ENCODE data around the gene RFX2.
"Not testable (repeated sequence)": the region's sequence is repeated elsewhere in the genome, so short reads cannot be mapped to it uniquely, and the experiment has no call there.

RFX2 gene

DNA sequence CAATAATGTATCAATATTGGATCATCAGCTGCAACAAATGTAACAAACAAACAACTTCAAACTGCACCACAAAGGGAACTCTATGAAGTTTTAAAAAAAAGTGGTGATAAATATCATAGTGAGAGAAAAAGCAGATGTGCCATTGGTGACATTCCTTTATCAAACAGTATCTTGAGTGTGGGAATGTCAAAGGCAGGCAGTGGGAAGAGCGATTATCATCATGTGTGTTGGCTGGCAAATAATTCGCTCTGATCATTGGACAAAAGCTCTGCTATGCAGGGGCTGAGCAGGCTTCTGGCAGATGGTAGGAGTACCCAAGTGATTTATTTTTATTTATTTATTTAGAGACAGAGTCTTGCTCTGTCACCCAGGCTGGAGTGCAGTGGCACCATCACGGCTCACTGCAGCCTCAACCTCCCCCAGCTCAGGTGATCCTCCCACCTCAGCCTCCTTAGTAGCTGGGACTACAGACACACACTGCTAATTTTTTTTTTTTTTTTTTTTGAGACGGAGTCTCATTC is 76.5 kb downstream of the RFX2 start:
- DNase-seq, result no peak

DNA sequence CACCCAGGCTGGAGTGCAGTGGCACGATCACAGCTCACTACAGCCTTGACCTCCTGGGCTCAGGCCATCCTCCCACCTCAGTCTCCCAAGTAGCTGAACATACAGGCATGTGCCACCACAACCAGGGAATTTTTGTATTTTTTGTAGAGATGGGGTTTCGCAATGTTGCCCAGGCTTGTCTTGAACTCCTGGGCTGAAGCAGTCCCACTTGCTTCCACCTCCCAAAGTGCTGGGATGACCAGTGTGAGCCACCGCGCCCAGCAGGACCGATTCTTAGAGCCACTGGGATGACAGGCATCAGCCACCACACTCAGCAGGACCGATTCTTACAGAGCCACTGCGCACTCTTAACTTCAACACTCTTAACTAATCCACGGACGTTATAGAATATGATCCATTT is 77.5 kb downstream of the RFX2 start:
- no peak for DNase-seq

DNA sequence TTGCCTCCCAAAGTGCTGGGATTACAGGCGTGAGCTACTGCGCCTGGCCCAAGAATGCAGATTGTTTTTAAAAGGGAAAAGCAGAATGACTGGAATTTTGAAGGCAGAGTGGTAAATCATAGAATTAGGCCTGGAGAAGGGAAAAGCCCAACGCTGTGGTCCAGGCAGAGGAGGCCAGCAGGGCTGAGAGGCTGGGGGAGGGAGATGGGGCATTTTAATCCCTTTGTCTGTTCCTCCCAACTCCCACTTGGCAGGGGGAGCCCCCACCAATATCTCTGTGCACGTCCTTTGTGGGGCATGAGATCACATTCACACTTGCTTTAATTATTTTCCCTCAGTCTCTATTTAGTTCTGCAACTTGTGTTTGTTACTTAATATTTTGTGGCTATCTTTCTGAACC is 77.9 kb downstream of the RFX2 start:
- no peak for DNase-seq

DNA sequence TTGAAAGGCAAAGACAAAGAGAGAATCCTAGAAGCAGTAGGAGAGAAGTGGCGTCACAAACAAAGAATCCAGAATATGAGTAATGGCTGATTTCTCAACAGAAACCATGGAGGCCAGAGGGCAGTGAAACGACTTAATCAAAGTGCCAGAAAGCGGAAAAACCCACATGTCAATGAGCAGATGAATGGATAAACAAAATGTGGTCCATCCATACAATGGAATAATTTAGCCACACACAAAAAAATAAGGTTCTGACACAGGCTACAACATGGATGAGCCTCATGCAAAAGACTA is 80.1 kb downstream of the RFX2 start:
- DNase-seq, result no peak

DNA sequence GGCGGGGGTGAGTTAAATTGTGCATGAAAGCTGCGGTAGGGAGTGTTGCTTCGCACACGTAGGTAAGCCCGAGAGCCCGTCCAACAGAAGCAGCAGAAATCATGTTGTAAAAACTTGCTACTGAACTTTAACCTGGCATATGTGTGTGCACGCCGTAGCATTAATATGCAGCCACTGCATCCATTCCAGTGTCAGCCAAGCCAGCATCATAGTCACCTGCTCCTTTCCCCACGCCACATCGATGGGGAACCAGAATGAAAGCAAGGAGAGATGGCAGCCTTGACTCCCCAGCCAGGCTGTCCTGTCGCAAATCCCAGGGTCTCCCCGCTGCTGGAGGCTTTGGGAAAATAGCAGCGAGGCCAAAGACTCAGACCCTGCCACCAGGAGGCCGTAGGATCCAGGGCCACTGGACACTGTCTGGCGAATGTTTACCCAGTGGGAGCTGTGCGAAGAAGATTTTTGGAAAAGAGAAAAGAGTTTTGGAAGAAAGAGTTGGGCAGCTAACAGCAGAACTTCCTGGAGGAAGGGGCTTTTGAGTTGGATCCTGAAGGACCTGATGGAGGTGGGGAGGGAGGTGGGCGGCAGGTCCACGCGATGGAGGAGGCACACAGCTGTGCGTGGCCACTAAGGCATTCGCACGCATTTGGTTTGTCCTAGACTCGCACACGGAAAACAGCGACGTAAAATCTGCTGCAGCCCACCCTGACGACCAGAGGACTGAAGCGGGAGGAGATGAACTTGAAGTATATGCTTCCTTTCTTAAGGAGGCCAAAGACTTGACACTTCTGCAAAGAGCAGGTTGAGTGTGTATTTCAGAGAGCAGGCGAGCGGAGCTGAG is 83.7 kb downstream of the RFX2 start:
- no peak for DNase-seq

DNA sequence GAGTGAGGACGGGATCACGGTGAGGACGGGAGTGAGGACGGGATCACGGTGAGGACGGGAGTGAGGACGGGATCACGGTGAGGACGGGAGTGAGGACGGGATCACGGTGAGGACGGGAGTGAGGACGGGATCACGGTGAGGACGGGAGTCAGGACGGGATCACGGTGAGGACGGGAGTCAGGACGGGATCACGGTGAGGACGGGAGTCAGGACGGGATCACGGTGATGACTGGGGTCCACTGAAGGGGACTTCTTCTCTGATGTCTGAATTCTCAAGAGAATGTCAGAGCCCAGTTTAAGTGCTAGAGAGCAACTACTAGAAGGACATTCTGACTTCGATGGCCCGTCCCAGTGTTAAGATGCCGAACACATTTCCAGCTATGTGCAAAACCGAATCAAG is 85.5 kb downstream of the RFX2 start:
- DNase-seq, result not testable (repeated sequence)

DNA sequence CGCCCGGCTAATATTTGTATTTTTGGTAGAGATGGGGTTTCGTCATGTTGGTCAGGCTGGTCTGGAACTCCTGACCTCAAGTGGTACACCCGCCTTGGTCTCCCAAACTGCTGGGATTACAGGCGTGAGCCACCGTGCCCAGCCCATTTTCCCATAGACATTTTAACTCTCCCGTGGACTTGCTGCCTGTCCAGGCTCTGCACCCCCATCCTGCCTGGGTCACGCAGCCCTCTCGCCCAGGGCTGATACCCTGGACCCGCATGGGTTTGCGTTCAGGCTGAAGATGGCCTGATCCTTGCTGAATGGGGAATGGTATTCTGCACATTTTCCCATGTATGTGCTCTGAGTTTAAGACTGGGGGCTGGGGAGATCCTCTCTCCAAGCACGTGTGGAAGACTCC is 86.4 kb downstream of the RFX2 start:
- DNase-seq, result no peak

DNA sequence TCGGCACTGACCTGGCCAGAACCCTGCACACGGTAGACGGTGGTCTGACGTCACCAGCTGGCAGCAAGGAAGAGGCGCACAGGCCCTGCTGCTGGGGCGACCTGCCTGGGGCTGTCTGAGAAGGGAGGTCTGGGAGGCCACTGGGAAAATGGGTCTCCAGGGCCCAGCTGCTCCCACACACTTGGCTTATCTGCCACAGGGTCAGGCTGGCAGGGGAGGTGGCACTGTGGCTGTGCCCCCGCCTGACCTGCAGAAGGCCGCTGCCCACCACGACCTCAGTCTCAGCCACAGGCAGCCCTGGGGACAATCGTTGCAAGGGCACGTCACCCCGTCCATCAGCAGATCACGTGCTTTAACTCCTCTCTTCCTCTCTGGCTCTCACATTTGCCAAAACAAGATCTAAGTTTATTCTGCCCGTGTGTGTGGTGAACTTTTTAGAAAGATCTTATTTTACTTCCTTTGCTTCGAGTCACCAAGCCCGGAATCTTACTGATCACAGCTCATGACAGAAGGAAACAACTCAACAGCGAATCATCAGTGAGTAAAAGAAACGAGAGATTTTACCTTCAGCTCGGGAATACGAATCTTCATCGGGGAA is 87.1 kb downstream of the RFX2 start:
- DNase-seq, result no peak

DNA sequence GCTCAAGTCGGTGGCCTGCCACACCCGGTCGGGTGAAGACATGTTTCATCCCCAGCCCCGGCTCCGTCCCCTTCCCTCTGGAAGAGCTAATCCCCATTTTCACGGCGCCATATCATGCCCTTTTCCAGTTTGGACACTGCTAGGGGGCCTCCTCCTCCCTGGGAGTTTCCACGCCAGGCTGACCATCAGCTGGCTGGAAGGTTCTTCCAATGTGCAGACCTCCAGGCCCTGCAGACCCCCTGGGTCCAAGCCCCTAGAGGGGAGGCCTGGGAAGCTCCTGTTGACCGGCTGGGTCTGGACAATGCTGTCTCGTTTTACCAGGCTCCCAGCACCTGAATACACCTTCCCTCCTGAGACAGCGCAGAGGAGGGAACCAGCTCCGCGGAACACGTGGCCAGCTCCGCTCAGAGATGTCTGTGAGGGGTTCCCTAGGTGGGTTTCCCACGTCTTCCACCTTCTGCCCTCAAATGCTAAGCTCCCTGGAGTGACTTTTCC is 87.7 kb downstream of the RFX2 start:
- no peak for DNase-seq

DNA sequence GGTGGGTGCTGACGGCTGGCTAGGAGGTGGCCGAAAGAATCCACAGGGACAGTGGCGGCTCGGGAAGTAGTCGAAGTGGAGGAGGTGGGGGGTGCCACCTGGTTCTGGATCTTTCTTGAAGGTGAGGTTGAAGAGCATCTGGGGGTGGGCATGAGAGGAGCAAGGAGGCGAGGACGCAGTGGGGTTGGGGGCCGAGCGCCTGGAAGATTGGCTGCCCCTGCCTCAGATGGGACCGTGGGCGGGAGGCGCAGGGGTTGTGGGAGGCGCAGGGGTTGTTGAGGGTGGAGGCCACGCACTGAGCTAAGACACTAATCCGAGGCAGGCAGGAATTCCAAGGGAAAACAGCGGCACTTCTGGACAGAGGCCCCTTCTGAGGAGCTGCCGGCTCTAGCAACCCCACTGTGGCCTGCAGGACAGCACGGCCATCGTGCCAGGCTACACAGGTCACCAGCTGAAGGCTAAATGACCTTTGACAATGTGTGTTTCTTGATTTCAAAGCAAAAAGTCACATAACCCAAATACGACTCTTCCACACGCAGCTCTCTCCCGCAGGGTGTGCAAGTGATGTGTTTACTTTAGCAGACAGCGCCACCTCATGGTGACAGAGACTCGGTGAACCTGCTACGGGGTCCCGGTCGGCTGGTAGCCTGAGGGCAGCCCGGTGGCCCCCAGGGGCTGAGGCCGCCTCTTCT is 88.3 kb downstream of the RFX2 start:
- peak; percentile 87 for DNase-seq

DNA sequence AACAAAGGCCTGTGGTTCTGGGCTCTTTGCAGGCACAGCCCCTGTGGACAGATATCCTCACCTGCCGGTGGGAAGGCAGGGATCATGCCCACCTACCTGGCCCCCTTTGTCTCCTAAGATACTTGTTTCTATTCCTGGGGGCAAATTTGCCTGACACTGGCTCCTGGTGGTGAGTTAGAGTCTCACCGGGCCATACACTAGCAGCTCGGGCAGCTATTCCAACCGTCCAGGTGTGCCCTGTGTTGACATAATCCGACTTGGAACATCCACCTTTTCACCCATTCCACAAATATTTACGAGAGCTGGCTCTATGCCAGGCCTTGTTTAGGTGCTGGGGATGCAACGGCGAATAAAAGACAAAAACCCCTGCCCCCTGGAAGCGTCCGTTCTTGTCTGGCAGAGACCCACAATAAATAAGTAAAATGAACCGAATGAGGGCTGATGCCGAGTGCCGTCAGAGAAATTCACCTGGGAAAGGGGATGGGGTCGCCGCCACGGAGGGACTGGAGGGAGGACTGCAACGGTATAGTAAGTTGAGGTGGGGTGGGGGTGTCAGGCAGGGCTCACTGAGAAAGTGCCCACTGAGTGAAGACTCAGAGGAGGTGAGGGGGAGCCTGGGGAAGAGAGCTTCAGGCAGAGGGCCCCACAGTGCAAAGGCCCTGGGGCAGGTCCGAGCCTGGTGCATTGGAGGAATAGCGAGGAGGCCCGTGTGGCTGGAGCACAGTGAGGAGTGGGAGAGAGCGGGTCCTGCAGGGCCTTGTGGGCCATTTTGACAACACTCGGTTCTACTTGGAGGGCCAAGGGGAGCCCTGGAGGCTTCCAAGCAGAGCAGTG is 89.1 kb downstream of the RFX2 start:
- peak; percentile 87 for DNase-seq

DNA sequence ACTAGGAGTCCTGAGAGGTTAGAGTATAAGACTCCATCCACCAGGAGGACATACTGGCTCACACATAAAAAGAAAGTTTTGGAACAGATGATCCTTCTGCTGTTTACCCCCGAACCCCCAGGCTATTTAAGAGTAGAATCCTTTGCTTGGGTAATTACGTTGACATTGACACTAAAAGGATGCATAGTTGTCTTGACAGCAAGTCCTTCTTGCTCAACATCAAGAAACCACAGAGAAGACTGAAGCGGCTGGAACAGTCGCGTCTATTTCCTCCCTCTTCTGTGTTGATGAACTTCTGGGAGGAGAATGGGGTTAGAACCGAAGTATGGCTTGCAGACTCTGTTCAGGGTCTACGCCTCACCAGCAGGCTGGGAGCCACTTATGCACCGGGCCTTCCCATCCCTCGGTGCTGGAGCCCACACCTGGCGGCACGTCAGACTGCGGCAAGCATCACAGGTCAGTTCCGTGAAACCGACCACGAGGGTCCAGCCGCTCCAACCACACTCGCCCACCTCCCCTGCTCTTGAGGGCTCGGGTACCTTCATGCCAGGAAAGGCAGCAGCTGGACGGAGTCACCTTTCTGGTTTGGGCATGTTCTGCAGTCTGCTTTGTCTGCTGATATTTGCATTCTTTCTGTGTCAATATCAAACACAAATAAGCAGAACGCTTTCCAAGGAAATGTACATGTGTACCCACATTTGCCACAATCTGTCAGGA is 90.0 kb downstream of the RFX2 start:
- peak; percentile 96 for DNase-seq

DNA sequence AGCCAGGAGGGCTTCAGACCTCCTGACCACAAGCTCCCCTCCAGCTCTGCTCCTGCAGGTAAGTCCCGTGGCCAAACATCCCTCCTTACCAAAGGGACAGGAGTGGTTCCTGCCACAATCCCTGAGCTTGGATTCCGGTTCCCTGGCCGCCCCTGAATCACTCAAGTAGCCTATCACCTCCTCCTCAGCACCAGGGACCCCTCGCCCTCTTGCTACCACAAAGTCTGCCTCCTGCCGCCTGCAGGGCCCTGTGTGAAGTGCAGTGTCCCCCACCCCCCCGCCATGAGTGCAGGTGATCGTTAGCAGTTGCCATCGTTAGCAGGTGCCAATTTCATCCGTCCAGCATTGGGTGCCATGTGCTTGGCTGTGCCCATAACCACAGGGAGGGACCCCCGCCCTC is 91.5 kb downstream of the RFX2 start:
- no peak for DNase-seq

DNA sequence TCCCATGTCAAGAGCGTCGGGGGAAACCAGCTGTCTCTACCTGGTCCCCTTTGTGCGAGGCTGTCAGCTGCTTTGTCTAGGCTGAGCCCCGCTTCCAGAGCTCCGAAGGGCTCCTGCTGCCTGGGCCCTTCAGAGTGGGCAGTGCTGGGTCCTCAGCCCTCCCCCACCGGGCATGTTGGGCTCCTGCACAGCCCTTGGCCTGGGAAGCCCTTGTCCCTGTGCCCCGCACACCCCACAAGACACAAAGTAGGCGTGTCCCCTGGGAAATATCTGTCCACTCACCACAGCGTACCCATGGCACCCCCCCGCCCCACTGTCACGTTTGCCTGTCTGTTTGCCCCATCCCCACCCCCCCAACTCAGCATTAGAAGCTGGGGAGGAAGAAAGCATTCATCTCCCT is 92.7 kb downstream of the RFX2 start:
- DNase-seq, result no peak

DNA sequence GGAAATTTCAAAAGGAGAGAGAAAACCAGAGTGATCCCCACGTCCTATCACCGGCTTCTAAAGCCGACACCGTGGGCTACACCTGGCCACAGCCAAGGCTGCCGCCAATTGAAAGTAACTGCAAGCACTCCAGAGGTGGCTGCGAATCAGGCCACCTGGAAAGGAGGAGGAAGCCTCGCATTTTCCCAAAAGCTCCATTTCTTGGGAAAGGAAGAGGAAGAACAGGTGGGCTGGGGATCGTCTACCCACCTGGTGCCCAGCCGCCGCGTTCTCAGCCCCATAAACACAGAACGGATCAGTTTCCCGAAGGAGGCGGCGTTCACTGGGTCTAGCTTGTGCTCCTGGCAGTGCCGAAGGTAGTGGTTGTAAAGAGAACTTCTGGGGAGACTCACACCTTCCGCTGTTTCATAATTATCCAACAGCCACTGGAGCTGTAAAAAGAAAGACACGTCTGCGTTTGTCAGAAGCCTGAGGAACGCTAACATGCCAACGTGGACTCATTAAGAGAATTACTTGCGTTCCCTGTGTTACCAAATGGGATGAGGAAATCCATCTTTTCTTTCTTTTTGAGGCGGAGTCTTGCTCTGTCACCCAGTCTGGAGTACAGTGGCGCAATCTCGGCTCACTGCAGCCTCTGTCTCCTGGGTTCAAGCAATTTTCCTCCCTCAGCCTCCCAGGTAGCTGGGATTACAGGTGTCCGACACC is 94.3 kb downstream of the RFX2 start:
- no peak for DNase-seq

DNA sequence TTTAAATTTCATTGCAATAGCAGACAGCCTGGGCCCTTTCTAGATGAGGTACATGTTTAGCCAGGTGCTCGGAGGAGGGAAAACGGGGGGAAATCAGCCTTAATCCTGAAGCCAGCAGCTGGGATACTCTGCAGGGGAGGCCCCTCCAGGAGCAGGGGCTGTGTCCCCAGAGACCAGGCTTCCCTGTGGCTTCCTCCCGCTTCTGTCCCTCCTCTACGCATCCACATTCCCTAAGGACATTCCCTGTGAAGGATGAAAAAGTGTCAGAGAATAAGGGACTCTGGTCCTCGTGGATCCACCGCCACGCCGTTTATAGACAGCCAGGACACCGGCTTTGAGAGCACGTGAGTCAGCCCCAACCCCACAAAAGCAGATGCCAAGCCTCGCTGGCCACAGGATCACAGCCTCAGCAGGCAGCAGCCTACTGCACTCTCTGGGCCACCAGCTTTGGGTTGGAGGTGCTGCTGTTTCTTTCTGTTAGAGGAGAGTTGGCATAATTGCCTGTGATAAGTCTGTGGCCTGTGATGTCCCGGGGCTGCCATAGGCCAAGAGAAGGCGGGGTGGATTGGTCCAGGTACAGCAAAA is 95.7 kb downstream of the RFX2 start:
- no peak for DNase-seq

DNA sequence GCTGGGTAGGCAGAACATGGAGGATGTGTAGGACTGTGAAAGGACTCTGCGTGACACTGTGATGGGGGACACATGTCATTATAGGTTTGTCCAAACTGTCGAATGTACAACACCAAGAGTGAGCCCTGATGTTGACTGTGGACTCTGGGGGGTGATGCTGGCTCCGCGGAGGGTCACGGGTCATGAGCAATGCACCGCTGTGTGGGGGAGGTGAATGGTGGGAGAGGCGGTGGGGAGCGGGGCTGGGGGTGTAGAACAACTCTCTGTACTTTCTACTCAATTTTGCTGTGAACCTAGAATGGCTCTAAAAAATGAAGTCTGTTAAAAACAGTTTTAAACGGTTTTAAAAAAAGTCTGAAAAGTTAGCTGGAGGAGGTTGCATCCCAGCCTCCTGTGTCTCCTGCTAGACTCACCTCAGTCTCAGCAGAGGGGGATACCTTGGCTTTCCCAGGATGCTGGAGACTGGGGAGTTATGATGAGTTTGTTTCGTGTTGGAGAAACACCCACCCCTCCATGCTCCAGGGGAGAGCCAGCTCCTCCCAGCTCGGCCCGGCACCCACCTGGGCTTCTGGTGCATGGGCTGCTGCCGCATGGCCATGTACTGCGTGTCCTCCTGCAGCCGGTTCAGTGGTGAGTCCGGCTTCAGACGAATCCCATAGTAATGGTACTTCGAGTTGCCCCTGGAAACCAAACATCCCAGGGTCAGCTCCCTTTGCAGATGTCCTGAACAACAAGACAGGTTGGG is 97.7 kb downstream of the RFX2 start:
- no peak for DNase-seq

DNA sequence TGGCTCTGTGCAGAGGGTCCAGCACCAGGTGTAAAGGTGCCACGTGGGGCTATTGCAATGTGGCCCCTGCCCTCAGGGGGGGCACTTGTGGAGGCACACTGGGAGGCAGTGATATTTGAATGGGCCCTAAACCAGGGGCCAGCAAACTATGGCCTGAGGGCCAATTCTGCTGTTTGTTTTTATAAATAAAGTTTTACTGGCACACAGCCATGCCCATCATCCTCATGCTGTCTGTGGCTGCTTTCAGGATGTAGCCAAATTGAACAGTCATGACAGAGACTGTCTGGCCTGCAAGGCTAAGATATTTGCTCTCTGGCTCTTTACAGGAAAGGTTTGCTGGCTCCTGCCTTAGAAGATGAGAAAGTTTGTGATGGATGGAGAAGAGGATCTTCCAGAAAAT is 98.5 kb downstream of the RFX2 start:
- no peak for DNase-seq

DNA sequence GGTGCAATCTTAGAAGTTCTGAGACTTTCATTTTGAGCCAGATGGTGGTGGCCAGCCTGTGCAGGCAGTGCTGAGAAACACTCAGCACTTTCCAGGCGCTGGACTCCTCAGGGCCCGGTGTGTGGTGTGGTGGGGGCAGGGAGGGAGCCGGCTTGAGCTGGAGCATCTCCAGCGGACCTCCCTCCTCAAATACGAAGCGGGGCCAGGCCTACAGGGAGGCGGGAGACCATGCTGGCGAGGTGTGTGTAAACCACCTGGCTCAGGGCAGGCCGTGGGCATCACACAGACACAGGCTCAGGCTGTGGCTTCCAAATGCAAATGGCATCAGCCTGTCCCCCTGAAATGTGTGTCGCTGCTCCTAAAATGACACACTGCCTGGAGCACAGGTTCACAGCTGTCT is 99.1 kb downstream of the RFX2 start:
- DNase-seq, result peak; percentile 44

DNA sequence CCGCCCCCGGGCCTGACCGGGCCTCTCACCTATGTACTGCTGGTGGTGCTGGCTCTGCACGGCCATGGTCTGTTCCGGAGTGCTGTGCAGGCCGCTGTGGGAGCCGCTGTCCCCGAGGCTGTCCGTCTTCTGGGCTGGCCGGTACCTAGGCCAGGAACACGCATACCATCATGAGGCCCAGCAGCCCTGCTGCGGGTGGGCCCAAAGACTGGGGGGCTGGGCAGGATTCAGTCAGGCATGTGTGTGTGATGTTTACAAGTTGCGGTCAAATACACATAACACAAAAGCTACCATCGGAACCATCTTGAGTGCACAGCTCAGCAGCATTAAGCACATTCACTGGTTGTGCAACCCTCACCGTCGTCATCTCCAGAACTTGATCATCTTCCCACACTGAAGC is 100.2 kb downstream of the RFX2 start:
- DNase-seq, result no peak

DNA sequence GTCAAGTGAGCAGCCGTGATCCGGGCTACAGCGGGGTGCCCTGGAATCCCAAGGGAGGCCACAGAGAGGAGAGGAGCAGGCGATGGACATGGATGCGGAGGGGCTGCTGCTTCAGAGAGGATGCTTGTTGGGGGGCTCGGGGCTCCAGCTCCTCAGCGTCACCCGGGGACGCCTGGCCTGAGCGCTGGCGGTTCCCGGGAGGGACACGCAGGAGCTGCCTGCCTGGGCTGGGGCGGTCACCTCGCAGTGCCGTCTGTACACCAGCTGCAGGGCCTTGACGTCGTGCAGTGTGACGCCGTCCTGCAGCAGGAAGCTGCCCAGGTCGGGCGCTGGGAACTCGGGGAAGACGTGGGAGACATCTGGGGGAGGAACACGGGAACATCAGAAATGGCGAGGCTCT is 102.4 kb downstream of the RFX2 start:
- no peak for DNase-seq
